CMK (cell line): ENCODE results near the gene HSPA9.
"Not testable (repeated sequence)": the region's sequence is repeated elsewhere in the genome, so short reads cannot be mapped to it uniquely, and the experiment has no call there.

ENCODE experiments used
- DNase-seq: peaks from one replicate; pipeline ENCODE4 v3.0.0-alpha.2; 2010; ENCODE audit warnings: low read depth

Gene HSPA9

DNA sequence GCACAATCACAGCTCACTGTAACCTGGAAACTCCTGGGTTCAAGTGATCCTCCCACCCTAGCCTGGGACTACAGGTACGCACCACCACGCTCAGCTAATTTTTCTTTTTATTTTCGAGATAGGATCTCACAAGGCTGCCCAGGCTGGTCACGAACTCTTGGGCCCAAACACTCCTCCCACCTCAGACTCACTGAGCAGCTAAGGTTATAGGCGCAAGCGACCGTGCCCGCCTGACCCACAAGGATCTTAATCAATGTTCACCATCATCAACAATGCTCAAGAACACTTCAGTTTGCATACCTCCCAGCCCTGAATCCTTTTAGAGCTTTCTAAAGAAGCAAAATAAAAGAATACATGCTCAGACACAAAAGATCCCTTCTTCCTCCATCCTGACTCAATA lies 45.4 kb downstream of the HSPA9 start:
- DNase-seq, result no peak

- no peak for DNase-seq
Measured at GRCh38 chr5:138528744-138529469, 46.3 kb downstream of the HSPA9 start.

DNA sequence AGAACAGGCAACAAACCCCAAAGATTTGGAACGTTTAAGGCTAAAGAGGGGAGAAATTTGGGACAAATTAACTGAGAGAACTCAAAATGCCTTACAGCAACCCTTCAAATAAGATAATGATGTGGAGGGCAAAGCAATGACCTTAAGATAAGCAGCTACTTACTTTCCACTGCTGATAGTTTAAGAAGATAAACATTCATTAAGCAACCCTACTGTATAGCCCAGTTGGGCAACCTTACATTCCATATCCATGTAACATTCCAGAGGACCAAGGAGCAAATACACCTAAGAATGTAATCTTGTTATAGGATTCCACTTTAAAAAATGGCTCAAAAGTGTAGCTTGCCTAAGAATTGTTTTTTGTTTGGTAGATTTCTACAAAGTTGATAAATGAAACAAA lies 47.0 kb downstream of the HSPA9 start:
- DNase-seq, result no peak

GRCh38 chr5:138527170-138527569 lies 48.0 kb downstream of the HSPA9 start:
- no peak for DNase-seq

DNA sequence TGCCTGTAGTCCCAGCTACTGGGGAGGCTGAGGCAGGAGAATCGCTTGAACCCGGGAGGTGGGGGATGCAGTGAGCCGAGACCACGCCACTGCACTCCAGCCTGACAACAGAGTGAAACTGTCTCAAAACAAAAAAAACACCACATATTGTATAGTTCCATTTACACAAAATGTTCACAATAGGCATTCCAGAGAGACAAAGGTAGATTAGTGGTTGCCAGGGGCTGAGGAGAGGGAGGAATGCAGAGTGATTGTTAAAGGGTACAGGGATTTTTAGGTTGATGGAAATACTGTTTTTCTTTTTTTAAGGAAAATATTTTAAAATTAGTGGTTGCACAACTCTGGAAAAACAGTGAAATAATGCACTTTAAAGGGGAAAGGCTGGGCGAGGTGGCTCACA lies 51.8 kb downstream of the HSPA9 start:
- no peak for DNase-seq

GRCh38 chr5:138520971-138521370 lies 54.2 kb downstream of the HSPA9 start:
- DNase-seq, result no peak

DNA sequence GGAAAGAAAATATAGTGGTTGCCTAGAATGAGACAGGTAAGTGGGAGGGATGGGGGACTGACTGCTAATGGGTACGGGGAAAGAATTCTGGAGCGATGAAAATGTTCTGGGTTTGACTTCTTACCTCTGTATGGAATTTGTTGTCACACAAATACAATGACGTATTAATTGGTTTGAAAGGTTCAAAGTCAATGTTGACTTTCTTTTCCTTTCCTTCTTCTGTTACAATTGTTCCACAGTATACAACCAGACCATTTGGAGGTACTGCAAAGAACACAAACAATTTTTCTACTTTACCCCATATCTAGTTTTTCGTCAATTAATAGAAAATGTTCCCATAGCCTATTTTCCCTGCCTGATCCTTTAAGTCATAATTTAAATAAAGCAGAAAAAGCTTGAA lies 57.8 kb downstream of the HSPA9 start:
- no peak for DNase-seq

DNA sequence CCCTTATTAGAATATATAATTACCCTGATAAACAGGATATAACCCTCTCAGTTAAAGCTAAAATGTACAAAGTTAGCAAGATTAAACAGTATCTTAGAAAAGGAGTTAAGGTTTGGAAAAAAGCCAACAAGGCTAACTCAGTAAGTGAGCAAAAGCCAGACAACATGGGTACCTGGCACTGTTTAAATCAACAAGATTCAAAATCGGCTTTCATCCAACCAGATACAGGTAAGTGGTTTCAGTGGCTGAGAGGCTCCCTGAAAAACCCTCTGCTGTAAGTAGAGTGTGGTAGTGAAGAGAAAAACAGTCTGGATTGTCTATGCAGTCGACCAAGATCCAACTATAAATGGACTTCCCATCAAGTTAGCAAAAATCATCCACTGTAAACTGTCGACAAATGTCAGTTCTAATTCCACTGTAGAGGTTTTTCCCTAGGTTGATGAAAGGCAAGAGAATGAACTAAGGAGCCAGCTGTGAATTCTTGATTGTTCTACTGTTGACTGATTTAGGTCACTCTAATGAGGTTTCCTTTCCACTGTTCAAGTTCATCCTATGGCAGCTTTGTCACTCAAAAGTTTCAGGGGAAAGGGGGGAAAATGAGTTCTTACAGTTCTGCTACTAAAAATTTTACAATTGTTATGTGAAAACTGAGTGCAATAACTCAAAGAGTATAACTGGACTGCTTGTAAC lies 59.5 kb downstream of the HSPA9 start:
- no peak for DNase-seq

- DNase-seq, result no peak
Measured at GRCh38 chr5:138514021-138514420, 61.2 kb downstream of the HSPA9 start.

GRCh38 chr5:138508958-138509357 lies 66.2 kb downstream of the HSPA9 start:
- no peak for DNase-seq

- not testable (repeated sequence) for DNase-seq
Measured at GRCh38 chr5:138507485-138507884, 67.7 kb downstream of the HSPA9 start.

DNA sequence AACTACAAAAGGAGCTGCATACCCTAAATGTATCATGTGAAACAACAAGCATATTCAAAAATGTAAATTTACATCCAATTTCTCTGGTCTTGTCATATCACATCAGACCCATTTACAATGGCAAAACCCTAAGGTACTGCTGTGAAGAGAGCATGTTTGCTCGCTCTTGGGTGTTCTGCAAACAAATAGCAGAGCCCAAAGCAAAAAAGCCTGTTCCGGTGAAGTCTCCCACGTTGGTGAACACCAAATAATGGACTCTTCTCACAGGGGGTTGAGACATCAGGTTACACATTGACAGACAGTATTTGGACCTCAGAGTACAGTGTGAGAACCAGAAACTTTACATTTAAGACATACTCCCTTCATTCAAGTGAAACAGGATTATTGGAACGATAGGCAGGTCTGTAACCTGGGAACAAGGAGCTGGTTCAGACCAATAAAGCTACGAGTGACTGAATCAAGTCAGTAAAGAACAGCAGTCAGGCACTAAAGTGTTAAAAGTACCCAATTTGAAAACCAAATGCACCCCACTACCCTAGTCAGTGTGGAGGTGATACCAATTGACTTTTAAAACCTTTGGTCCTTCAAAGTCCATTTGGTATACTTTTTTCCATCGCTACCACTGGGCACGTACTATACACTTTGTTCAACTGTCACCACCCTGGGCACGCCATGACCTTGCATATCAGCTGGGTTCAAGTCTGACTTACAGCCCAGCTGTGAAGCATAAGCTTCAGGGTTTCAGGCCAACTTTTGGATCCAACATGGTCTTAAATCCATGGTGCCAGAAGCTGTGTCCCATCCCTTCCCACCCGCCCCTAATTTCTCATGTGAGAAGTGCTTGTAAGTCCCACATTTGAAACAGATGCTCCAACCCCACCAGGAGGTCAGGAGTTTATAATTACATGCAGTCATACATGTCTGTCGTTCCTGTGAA lies 68.6 kb downstream of the HSPA9 start:
- no peak for DNase-seq

DNA sequence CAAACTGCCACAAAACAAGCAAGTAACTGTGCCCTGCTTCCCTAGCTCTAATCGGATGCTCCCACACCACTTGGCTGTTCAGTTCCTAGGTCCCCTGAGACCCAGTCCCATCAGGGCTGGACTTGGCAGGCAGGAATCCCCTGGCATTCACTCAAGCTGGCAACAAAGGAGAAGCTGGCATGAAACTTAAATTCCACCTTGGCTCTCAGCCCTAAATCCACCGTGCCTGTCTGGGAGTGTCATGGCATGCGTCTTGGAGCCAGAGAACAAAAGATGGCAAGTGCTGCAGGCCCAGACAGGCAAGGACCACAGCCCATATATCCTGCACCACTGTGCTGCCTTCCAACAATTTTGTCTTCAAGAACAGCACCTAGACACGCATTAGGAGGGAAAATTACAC lies 70.4 kb downstream of the HSPA9 start:
- DNase-seq, result no peak
